Stimulated activated CD4-positive, alpha-beta T cell treated with anti-CD3 and anti-CD28 coated beads, Interleukin-1b, Interleukin-23, amount 100 ng/mL, for 48 hours (primary cell): ENCODE results near the gene FRMD7.
"Not testable (repeated sequence)": the region's sequence is repeated elsewhere in the genome, so short reads cannot be mapped to it uniquely, and the experiment has no call there.

Source experiments
- DNase-seq: peaks from one replicate; pipeline ENCODE4 v3.0.0-alpha.2; 2020

The FRMD7 gene

GRCh38 chrX:132127743-132128142, at the start of gene FRMD7:
Gene FRMD7, minus strand, starts transcription at chrX:132128020. Its CDS starts 176 bp downstream, at chrX:132127844.
- no peak for DNase-seq

GRCh38 chrX:132173647-132174046, 45.8 kb upstream of the FRMD7 start:
- no peak for DNase-seq

- DNase-seq, result no peak
These were observed 44.1 kb upstream of the FRMD7 start for GRCh38 chrX:132171881-132172280.

- no peak for DNase-seq
These were observed 43.7 kb upstream of the FRMD7 start for GRCh38 chrX:132171478-132171877.

- no peak for DNase-seq
These were observed 41.7 kb upstream of the FRMD7 start for GRCh38 chrX:132169554-132169953.

- DNase-seq, result no peak
These were observed 37.8 kb upstream of the FRMD7 start for GRCh38 chrX:132165651-132166050.

- no peak for DNase-seq
These were observed 37.2 kb upstream of the FRMD7 start for GRCh38 chrX:132165005-132165404.

GRCh38 chrX:132163094-132163493, 35.3 kb upstream of the FRMD7 start:
- DNase-seq, result not testable (repeated sequence)

GRCh38 chrX:132153166-132153565, 25.3 kb upstream of the FRMD7 start:
- DNase-seq, result no peak

GRCh38 chrX:132146456-132146855, 18.6 kb upstream of the FRMD7 start:
- no peak for DNase-seq

- DNase-seq, result no peak
These were observed 16.2 kb upstream of the FRMD7 start for GRCh38 chrX:132144061-132144460.

- no peak for DNase-seq
These were observed 1.9 kb downstream of the FRMD7 start for GRCh38 chrX:132125906-132126305.

GRCh38 chrX:132120913-132121312, 6.9 kb downstream of the FRMD7 start:
- DNase-seq, result no peak

GRCh38 chrX:132119821-132120515, 7.9 kb downstream of the FRMD7 start:
- no peak for DNase-seq

GRCh38 chrX:132119283-132119682, 8.5 kb downstream of the FRMD7 start:
- no peak for DNase-seq

GRCh38 chrX:132118358-132118757, 9.5 kb downstream of the FRMD7 start:
- no peak for DNase-seq

- no peak for DNase-seq
These were observed 12.0 kb downstream of the FRMD7 start for GRCh38 chrX:132115792-132116191.

GRCh38 chrX:132114607-132115006, 13.2 kb downstream of the FRMD7 start:
- no peak for DNase-seq

- no peak for DNase-seq
These were observed 20.5 kb downstream of the FRMD7 start for GRCh38 chrX:132107291-132107690.

GRCh38 chrX:132101799-132102198, 26.0 kb downstream of the FRMD7 start:
- no peak for DNase-seq

GRCh38 chrX:132101206-132101605, 26.6 kb downstream of the FRMD7 start:
- no peak for DNase-seq

GRCh38 chrX:132098704-132099103, 29.1 kb downstream of the FRMD7 start:
- DNase-seq, result not testable (repeated sequence)

- no peak for DNase-seq
These were observed 33.7 kb downstream of the FRMD7 start for GRCh38 chrX:132094164-132094563.

- no peak for DNase-seq
These were observed 34.5 kb downstream of the FRMD7 start for GRCh38 chrX:132093239-132093860.
